ENCODE data around the gene MBOAT2. TPM values are rescaled to one million over a fixed set of nuclear protein-coding genes. Genes with fewer than 3 reads are reported as not detected.

MBOAT2 gene
- total RNA-seq, 4 donors from 2014 or later, result 0.83 to 5.8 (median 3.9) TPM

DNA sequence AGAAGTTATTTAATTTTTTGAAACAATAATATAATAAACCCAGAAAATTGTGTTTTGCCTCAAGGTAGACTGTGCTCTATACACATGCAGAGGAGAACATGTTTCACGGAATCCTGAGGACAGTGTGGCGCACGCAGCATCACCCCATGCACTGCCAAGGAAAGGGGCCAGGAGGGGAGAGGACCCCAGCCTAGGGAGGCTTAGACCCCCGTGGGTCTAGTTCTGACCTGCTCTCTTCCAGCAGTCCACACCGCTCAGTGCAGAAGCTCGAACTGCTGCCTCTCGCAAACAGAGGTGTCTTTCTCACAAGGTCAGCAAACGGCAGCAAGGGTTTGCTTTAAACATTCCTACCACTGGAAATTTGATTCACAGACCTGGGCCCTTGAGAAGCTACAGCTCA lies 114.5 kb downstream of the MBOAT2 start:
- ATAC-seq (no peak), DNase-seq (no peak)
- Histone ChIP-seq H3K27ac (no peak overlapping the region), H3K27me3 (no peaks in the 10 kb centered on the region), H3K9me3 (no peaks in the 10 kb centered on the region), H3K36me3 (no peaks in the 10 kb centered on the region), H3K4me1 (peaks cover 10 to 11% of the 10 kb centered on the region in 2 donors), H3K4me3 (no peak overlapping the region)
- TF ChIP-seq POLR2A (IDR thresholded peaks at IDR 0.05), result no peak
- TF ChIP-seq, protein P1, sequence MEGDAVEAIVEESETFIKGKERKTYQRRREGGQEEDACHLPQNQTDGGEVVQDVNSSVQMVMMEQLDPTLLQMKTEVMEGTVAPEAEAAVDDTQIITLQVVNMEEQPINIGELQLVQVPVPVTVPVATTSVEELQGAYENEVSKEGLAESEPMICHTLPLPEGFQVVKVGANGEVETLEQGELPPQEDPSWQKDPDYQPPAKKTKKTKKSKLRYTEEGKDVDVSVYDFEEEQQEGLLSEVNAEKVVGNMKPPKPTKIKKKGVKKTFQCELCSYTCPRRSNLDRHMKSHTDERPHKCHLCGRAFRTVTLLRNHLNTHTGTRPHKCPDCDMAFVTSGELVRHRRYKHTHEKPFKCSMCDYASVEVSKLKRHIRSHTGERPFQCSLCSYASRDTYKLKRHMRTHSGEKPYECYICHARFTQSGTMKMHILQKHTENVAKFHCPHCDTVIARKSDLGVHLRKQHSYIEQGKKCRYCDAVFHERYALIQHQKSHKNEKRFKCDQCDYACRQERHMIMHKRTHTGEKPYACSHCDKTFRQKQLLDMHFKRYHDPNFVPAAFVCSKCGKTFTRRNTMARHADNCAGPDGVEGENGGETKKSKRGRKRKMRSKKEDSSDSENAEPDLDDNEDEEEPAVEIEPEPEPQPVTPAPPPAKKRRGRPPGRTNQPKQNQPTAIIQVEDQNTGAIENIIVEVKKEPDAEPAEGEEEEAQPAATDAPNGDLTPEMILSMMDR (IDR thresholded peaks at IDR 0.05 in 4 of 5, conservative IDR thresholded peaks at IDR 0.05 in 1 of 5), result no peak
- in situ Hi-C loops (cut with MboI; ENCODE audit: low sequenced_read_pairs in 4 of 4), result no loop called here
- intact Hi-C loops (cut with DNase I; ENCODE audit: low total_unique reads), result no loop called here

DNA sequence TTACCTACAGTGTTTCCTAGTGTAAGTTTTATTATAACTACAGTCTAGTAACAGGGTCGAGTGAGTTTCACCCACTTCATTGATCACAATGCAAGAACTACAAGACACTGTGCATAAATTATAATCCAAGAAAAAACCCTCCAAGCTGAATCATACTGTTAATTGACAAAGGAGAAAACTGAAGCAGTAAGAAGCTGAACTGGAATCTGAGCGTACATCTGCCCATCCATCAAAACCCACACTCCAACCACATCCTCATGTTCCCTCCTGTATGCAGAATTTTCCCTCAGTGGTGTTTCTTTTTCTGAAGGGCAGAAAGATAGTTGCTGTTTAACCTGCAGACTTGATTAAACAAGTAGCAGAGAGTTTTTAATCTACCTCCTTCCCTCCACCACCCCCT lies 116.6 kb downstream of the MBOAT2 start:
- DNase-seq (no peak), ATAC-seq (no peak)
- Histone ChIP-seq H3K4me3 (no peak overlapping the region), H3K27me3 (no peaks in the 10 kb centered on the region), H3K4me1 (peaks cover 5 to 11% of the 10 kb centered on the region in 2 donors), H3K36me3 (no peaks in the 10 kb centered on the region), H3K9me3 (no peaks in the 10 kb centered on the region), H3K27ac (no peak overlapping the region)
- intact Hi-C loops (cut with DNase I; ENCODE audit: low total_unique reads), result no loop called here
- TF ChIP-seq POLR2A (IDR thresholded peaks at IDR 0.05), result no peak
- TF ChIP-seq, protein P1 (IDR thresholded peaks at IDR 0.05 in 4 of 5, conservative IDR thresholded peaks at IDR 0.05 in 1 of 5), result no peak
- in situ Hi-C loops (cut with MboI; ENCODE audit: low sequenced_read_pairs in 4 of 4), result no loop called here

DNA sequence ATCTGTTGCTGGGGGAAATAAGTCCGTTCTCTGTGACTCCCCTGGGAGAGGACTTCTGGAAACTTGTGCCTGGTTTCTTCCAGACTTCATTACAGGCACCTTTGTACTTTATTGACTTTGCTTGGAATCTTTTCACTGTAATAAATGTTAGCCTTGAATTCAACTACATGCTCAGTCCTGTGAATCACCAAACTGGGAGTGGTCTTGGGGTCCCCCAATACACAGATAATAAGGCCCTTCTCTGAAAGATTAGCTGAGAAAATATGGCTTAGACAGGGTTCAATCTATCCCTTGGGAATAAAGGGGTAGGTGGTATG lies 117.3 kb downstream of the MBOAT2 start:
- in situ Hi-C loops (cut with MboI; ENCODE audit: low sequenced_read_pairs in 4 of 4), result no loop called here
- no peaks in the 10 kb centered on the region for H3K36me3 ChIP-seq
- no peaks in the 10 kb centered on the region for H3K9me3 ChIP-seq
- peaks cover 5 to 11% of the 10 kb centered on the region in 2 donors for H3K4me1 ChIP-seq
- TF ChIP-seq, protein P1 (IDR thresholded peaks at IDR 0.05 in 4 of 5, conservative IDR thresholded peaks at IDR 0.05 in 1 of 5), result no peak
- TF ChIP-seq POLR2A (IDR thresholded peaks at IDR 0.05), result no peak
- DNase-seq (no peak), ATAC-seq (no peak)
- no peak overlapping the region for H3K27ac ChIP-seq
- intact Hi-C loops (cut with DNase I; ENCODE audit: low total_unique reads), result no loop called here
- H3K4me3 ChIP-seq, result no peak overlapping the region
- H3K27me3 ChIP-seq, result no peaks in the 10 kb centered on the region

DNA sequence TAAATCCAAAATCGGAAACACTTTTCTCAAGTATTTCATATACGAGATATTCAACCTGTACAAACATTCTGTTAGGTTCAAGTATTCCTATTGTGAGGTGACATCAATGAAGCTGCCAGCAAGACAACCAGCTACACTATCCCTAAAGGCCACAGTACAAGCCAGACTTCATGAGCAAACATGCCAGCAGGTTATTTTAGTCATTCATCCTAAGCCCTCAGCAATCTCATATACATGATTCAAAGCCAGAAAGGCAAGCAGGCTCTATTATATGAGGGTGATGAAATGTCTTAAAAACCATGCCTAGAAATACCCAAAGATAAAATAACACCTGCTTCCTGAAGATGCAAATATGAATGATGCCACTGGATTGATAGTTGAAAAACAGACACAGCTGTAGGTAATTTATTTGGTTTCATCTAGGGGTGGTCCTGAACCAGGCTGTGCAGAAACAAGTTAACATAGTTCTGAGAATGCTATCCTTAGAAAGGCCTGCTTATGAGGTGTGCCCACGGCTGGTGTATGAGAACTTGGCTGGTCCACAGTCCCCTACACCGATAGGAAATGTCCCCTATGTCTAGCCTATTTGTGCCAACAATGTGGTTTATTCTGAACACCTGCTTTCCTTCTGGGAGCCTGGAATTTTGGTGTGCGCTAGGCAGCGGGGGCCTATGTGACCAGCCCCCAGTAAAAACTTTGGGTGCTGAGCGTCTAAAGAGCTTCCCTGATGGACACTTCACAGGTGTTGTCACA lies 117.9 kb downstream of the MBOAT2 start:
- TF ChIP-seq, protein P1 (IDR thresholded peaks at IDR 0.05 in 4 of 5, conservative IDR thresholded peaks at IDR 0.05 in 1 of 5), result no peak
- no peak for TF ChIP-seq POLR2A (IDR thresholded peaks at IDR 0.05)
- Histone ChIP-seq H3K9me3 (no peaks in the 10 kb centered on the region), H3K27me3 (no peaks in the 10 kb centered on the region), H3K36me3 (no peaks in the 10 kb centered on the region), H3K4me3 (no peak overlapping the region), H3K4me1 (peaks cover 5 to 11% of the 10 kb centered on the region in 2 donors), H3K27ac (no peak overlapping the region)
- ATAC-seq (peak; percentile 73 to 94), DNase-seq (no peak)
- in situ Hi-C loops (cut with MboI; ENCODE audit: low sequenced_read_pairs in 4 of 4), result no loop called here
- intact Hi-C loops (cut with DNase I; ENCODE audit: low total_unique reads), result no loop called here

GRCh38 chr2:8884812-8885211 lies 118.7 kb downstream of the MBOAT2 start:
- H3K9me3 ChIP-seq, result no peaks in the 10 kb centered on the region
- no peak for ATAC-seq

More at GRCh38 chr2:8884812-8885211, 118.7 kb downstream of the MBOAT2 start:
- no peak overlapping the region for H3K27ac ChIP-seq
- no peaks in the 10 kb centered on the region for H3K36me3 ChIP-seq
- TF ChIP-seq, protein P1 (IDR thresholded peaks at IDR 0.05 in 4 of 5, conservative IDR thresholded peaks at IDR 0.05 in 1 of 5), result no peak
- TF ChIP-seq POLR2A (IDR thresholded peaks at IDR 0.05), result no peak
- H3K4me1 ChIP-seq, result peaks cover 5 to 11% of the 10 kb centered on the region in 2 donors
- in situ Hi-C loops (cut with MboI; ENCODE audit: low sequenced_read_pairs in 4 of 4) (no loop called here), intact Hi-C loops (cut with DNase I; ENCODE audit: low total_unique reads) (no loop called here)
- H3K27me3 ChIP-seq, result no peaks in the 10 kb centered on the region
- no peak for DNase-seq
- no peak overlapping the region for H3K4me3 ChIP-seq
